Testis (tissue), 2 donors: ENCODE measurements around the gene RSPH1.

Experiments
- POLR2A ChIP-seq: fragments of 450-650 bp; IDR thresholded peaks from one replicate; pipeline ENCODE4 v1.6.1; 2017; ENCODE audit warnings: antibody characterized with exemption, mild to moderate bottlenecking, moderate library complexity
- TF ChIP-seq, protein P1 (sequence below), 3 experiments: fragments of 450-650 bp in 2 of 3; fragments of 200-600 bp in 1 of 3; sonication (generic) in 1 of 3; IDR thresholded peaks; one replicate each; pipeline ENCODE4 v1.5.1; 2016 to 2019; ENCODE audit warnings: antibody characterized with exemption in 3 of 3, mild to moderate bottlenecking in 2 of 3, moderate library complexity in 1 of 3

GRCh38 chr21:42447732-42448131, 48.3 kb downstream of the RSPH1 start:
- TF ChIP-seq, protein P1, sequence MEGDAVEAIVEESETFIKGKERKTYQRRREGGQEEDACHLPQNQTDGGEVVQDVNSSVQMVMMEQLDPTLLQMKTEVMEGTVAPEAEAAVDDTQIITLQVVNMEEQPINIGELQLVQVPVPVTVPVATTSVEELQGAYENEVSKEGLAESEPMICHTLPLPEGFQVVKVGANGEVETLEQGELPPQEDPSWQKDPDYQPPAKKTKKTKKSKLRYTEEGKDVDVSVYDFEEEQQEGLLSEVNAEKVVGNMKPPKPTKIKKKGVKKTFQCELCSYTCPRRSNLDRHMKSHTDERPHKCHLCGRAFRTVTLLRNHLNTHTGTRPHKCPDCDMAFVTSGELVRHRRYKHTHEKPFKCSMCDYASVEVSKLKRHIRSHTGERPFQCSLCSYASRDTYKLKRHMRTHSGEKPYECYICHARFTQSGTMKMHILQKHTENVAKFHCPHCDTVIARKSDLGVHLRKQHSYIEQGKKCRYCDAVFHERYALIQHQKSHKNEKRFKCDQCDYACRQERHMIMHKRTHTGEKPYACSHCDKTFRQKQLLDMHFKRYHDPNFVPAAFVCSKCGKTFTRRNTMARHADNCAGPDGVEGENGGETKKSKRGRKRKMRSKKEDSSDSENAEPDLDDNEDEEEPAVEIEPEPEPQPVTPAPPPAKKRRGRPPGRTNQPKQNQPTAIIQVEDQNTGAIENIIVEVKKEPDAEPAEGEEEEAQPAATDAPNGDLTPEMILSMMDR (IDR thresholded peaks at IDR 0.05): no peak
- TF ChIP-seq POLR2A: no peak
